VCaP (cell line): ENCODE results near the gene SECISBP2L.
A peak's percentile ranks its signal among the peaks of the same experiment; 100 is the strongest.

ENCODE experiments used
- H3K27ac ChIP-seq: fragments of 450-650 bp; 2 replicates; pipeline ENCODE4 v1.5.1; 2017
- CTCF ChIP-seq: fragments of 450-650 bp; conservative IDR thresholded peaks from 2 replicates; pipeline ENCODE4 v1.5.1; 2017; ENCODE audit warnings: mild to moderate bottlenecking, moderate library complexity

Gene SECISBP2L

GRCh38 chr15:49052662-49053061 lies 6.4 kb upstream of the SECISBP2L start:
- no peak for TF ChIP-seq CTCF
- H3K27ac ChIP-seq = no peak overlapping the region

- H3K27ac ChIP-seq = peak overlapping the region; percentile 93
- TF ChIP-seq CTCF = no peak
These were observed 1.2 kb upstream of the SECISBP2L start for GRCh38 chr15:49047456-49047855.

GRCh38 chr15:49045751-49046219 lies 461 bp downstream of the SECISBP2L start:
- peak overlapping the region; percentile 93 for H3K27ac ChIP-seq
- no peak for TF ChIP-seq CTCF

GRCh38 chr15:49044766-49045606 lies 1.3 kb downstream of the SECISBP2L start:
- H3K27ac ChIP-seq = peak overlapping the region; percentile 93
- no peak for TF ChIP-seq CTCF

GRCh38 chr15:49044002-49044401 lies 2.2 kb downstream of the SECISBP2L start:
- peak overlapping the region; percentile 93 for H3K27ac ChIP-seq
- TF ChIP-seq CTCF = no peak

- TF ChIP-seq CTCF = no peak
- peak overlapping the region; percentile 93; the same call in 1 of the 2 replicates for H3K27ac ChIP-seq
These were observed 4.1 kb downstream of the SECISBP2L start for GRCh38 chr15:49042165-49042564.

GRCh38 chr15:49041426-49041825 lies 4.8 kb downstream of the SECISBP2L start:
- peak overlapping the region; percentile 93; the same call in 1 of the 2 replicates for H3K27ac ChIP-seq
- TF ChIP-seq CTCF = no peak
